ENCODE data around the gene ZCCHC14.

- no peak for TF ChIP-seq ZBTB1 (CRISPR knock-in tag; IDR thresholded peaks at IDR 0.05; ENCODE audit: borderline replicate concordance)
- no peak for TF ChIP-seq ZNF468 (CRISPR knock-in tag; IDR thresholded peaks at IDR 0.05)
These were observed 77.4 kb downstream of the ZCCHC14 start for GRCh38 chr16:87415441-87415840.

All from HepG2 (cell line).